HG03159 (cell line): Measurements from ENCODE around the gene STRN3.

ENCODE experiments used
- ATAC-seq: cut with Tn5 transposase; IDR thresholded peaks from one replicate; pipeline ENCODE4 v1.9.1; 2021; ENCODE audit warnings: mild to moderate bottlenecking, moderate library complexity; ENCODE audit not compliant: unreplicated experiment

The STRN3 gene

DNA sequence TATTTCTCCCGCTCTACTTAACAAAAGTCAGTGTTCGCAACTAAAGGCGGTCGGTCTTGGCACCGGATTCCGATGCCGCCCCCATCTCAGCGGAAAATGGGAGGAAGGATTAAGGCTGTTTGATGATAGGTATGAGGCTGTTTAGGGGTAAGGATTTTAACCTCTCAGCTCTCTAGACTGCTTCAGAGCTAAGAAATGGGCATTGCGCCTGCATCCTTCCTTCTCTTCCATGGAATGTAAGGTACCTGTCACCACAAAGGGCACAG lies 150.5 kb downstream of the STRN3 start:
- no peak for ATAC-seq

DNA sequence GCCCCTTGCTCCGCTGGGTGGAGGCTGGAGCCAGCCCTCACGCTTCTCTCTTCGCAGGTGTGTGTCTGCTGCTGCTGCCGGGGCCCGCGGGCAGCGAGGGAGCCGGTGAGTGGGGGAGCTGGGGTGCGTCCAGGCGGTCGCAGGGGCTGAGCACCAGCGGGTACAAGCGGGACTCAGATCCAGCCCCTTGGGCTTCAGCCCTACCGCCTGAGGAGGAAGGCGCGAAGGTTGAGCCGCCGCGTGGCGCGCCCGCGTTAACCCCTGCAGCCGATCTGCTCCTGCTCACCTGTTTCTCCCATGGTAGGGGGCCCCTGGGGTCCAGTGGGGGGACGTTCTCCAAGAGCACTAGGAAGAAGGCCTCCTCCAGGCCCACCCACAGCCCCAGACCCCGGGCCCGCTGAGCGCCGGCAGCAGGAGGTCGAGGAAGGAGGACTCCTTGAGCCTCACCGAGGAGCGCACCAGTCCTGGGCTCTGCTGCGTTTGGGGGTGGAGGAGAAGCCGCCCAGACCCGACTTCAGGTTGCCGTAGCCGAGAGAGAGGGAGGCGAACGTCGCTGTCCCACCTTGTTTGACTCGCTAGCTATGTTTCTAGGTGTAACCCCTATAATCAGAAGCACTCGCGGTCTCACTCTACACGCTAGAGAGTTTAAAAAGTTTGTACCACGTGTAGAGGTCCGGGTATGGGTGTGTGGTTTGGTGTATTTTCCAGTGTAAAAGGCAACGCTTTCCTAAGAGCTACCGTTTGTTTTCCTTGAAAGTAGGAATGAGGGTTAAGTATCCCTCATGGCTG lies 151.0 kb downstream of the STRN3 start:
- peak; percentile 35 for ATAC-seq

DNA sequence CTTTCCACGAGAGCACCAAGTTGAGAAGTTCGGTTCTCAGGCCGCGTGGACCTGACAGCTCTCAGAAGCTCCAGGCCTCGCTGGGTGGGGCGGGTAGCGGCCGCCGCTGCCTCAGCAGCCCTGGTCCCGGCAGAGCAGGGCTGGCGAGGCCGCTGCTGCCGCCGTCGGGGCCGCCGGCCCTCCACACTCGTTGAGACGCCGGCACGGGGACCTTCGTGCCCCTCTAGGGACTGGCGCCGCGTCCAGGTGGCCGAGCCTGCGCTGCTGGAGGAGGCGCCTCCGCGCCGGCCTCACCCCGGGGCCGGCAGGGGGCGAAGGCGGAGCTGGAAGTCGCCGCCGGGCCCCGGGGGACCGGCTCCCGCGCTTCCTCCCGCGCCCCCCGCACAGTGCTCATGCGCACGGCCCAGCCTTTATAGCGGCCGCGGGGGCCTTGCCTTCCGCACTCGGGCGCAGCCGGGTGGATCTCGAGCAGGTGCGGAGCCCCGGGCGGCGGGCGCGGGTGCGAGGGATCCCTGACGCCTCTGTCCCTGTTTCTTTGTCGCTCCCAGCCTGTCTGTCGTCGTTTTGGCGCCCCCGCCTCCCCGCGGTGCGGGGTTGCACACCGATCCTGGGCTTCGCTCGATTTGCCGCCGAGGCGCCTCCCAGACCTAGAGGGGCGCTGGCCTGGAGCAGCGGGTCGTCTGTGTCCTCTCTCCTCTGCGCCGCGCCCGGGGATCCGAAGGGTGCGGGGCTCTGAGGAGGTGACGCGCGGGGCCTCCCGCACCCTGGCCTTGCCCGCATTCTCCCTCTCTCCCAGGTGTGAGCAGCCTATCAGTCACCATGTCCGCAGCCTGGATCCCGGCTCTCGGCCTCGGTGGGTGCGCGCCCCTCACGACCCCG lies 151.8 kb downstream of the STRN3 start, which contains the start of gene COCH:
Gene COCH, plus strand, starts transcription at position 440 of the 879 bp plus-strand sequence. Its CDS starts 380 bp downstream, at position 820.
- peak; percentile 66 for ATAC-seq

DNA sequence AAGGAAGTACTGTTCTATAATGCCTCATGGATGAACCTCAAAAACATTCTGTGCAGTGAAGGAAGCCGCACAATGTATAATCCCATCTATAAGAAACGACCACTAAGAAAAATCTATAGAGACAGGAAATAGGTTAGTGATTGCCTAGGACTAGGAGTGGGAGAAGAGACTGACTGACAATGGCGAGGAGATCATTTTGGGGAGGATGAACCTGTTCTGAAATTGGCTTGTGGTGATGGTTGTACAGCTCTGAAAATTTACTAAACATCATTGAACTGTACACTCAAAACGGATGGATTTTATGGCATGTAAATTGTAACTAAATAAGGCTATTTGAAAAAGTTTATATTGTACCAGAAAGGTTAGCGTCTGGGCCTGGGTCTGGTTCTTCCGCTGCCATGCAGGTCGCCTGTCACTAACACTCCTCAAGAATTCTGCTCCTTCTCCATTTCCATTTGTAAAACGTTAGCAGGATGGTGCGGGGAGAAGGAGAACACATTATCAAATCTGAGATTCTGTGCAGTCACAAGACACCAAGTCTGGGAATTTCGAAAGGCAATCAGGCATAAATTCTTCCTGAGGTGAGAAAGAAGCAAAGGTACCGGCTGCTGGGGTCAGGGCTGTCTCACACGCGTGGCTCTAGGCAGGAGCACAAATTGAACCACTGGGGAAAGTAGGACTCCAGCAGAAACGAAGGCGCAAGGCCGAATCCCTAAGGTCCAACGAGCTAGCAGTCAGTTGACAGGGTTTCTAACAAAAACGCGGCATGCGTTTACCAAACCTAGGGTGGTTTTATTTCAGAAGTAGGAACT lies 152.7 kb downstream of the STRN3 start:
- ATAC-seq, result no peak

GRCh38 chr14:30872602-30873001 lies 153.6 kb downstream of the STRN3 start:
- ATAC-seq, result no peak

GRCh38 chr14:30869551-30870155 lies 156.5 kb downstream of the STRN3 start:
- no peak for ATAC-seq

GRCh38 chr14:30868736-30869135 lies 157.4 kb downstream of the STRN3 start:
- ATAC-seq, result no peak

- ATAC-seq, result no peak
These were observed 161.2 kb downstream of the STRN3 start for GRCh38 chr14:30864934-30865333.

GRCh38 chr14:30861200-30861599 lies 165.0 kb downstream of the STRN3 start:
- ATAC-seq, result no peak

GRCh38 chr14:30855345-30856037 lies 170.7 kb downstream of the STRN3 start:
- peak; percentile 68 for ATAC-seq

GRCh38 chr14:30854492-30854891 lies 171.7 kb downstream of the STRN3 start:
- ATAC-seq, result peak; percentile 44

DNA sequence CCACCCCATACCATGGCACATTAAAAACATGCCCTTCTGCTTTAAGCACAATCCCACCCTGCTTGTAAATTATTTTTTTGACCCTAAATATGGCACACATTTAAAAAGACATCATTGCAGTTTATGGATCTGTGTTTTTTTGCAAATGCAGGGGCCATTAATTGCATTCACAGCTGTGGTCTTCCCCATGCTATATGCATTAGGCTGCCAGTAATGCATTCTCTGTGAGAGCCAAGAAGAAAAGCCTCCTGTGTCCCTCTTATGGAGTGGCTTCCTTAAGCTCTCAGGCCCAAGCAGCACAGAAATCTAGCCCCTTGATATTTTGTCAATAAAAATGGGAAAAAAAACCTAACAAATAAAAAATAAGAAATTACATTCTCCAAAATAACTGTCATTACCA lies 172.2 kb downstream of the STRN3 start:
- ATAC-seq, result no peak

GRCh38 chr14:30849983-30850382 lies 176.2 kb downstream of the STRN3 start:
- ATAC-seq, result no peak

DNA sequence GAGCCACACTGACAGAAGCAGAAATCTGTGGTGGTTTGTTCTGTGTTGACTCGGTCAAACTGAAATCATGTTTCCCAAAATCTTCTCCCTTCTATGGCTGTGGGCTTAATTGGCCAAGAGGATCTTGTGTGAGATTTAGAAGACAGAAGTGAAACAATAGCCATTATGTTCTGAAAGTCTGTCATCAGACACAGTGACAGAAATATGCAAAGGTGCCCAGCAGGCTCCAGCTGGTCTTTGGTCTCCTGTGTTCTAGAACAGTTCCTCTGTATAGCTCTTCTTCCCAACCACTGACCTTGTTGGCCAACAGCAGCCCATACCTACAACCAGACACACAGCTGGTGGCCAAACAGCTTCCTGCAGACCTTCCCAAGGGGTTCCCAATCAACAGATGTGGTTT lies 176.8 kb downstream of the STRN3 start:
- ATAC-seq, result peak; percentile 91

GRCh38 chr14:30848449-30849240 lies 177.5 kb downstream of the STRN3 start:
- ATAC-seq, result no peak
